Measurements from ENCODE around the gene EHD1. TPM values are rescaled to one million over a fixed set of nuclear protein-coding genes. Genes with fewer than 3 reads are reported as not detected.

EHD1 gene
- total RNA-seq = 39.0 TPM

DNA sequence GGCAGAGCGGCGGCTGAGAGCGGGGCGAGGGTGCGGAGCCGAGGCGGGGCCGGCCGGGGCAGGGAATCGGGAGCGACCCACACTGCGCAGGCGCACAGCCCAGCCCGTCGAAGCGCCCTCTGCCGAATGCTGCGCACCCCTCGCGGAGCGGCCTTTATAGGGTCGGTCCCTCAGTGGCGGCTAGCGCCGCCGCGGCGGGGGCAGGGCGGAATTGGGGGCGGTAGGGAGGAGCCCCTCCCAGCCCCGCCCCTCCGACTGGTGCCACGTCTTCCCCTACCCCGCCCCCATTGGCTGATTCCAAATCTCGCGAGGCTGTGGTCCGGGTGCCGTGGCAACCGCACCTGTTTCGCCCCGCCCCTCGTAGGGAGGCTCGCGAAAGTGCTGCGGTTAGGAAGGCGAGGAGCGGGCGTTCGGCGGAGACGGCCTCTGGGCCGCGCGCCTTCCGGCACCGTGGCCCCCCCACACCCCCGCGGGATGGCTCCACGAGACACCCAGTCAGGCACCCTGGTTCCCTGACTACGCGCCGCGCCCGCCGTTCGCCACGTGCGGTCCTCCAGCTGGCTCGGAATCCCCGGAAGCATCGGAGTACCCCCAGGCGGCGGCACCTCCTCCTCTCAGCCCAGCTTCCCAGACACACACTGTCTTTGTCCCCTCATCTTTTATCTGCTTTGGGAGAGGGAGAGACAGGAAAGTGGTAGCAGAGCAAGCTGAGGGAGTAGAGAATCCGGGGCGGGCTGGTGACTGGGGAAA is at the start of gene EHD1:
Gene EHD1 (minus strand): TSS at position 128 of the 750 bp plus-strand sequence. CDS start 157 bp downstream, outside the sequence.

DNA sequence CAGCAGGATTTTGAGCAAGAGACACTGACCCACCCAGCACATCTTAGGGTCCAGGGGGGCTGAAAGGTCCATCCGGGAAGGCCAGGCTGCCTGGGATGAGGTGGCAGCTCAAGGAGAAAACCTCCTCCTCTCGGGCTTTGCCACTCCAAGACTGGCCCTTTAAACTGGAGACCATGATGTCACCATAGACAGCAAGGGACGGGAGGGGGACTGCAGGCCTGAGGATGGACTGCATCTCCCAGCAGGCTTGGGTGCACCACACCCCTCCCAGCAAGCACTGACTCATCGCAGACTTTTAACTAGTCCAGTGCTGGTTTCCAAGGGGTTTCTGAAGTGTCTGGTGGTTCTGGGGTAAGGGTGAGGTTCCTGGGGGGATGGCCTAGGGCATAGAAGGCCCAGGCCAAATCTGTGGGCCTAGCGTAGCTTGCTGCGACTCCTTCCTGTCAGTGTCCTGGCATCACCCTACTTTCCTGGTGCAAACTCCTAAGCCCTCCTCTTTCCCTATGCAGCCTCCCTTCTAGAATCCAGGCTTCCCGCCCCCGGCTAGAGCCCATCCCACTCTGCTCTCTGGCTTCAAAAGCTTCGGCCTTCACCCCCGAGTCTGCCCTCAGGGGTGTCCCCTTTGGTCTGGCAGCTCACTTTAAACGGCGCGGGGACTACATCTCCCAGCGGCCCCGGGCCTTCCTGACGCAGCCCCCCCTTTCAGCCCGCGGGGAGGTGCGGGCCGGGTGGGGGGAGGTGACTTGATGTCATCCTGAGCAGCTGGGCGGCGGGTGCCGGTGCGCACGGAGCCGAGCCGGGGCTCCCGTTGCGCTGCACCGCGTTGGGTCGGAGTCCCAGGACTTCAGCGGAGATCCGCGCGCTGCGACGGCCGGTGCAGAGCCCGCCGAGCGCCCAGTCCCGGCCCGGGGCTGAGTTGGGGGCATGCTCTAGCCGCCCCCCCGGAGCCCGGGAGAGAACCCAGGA is 45.8 kb upstream of the EHD1 start, which contains the start of gene PPP2R5B:
Gene PPP2R5B (plus strand): TSS at position 746 of the 966 bp plus-strand sequence. CDS start 1,046 bp downstream, outside the sequence.

DNA sequence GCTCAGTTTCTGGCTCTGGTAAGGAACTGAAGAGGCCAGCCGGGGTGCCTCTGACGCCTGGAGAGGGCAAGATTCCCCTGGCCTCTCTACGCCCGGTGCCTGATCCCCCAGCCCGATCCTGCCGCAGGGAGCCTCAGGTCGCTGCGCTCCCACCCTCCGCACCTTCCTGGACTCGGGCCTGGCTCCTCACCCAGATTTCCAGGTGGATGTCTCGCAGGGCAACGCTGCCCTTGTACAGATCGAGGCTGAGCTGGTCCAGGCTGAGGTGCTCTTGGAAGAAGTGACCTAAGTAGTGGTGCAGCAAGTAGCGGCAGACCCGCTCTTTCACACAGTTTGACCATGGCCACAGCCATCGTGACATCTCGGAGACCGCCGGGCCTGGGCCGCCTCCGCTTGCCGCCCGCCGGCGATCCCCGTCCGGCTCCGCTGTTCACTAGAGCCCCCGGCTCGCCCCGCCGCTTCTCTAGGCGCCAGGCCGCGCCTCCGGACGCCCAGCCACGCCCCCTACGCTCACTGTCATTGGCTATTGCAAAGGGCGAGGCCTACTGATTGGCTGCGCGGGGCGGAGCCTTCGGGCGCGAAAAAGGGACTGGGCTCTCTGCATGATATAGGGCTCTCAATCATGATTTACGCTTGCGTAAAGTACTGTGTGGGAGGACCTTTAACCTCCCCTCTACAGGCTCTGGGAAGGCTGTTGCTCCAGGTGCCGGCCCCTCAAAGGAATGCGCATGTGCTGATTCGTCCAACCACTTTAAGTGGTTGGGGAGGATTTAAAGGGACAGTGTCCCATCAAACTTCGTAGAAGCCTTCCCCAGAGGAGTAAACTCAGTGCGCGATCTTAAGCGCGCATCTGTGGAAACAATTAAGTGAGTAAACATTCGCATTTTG is 38.6 kb upstream of the EHD1 start, which contains the start of gene ATG2A:
Gene ATG2A (minus strand): TSS at position 435 of the 888 bp plus-strand sequence. CDS start 74 bp downstream, at position 361.

DNA sequence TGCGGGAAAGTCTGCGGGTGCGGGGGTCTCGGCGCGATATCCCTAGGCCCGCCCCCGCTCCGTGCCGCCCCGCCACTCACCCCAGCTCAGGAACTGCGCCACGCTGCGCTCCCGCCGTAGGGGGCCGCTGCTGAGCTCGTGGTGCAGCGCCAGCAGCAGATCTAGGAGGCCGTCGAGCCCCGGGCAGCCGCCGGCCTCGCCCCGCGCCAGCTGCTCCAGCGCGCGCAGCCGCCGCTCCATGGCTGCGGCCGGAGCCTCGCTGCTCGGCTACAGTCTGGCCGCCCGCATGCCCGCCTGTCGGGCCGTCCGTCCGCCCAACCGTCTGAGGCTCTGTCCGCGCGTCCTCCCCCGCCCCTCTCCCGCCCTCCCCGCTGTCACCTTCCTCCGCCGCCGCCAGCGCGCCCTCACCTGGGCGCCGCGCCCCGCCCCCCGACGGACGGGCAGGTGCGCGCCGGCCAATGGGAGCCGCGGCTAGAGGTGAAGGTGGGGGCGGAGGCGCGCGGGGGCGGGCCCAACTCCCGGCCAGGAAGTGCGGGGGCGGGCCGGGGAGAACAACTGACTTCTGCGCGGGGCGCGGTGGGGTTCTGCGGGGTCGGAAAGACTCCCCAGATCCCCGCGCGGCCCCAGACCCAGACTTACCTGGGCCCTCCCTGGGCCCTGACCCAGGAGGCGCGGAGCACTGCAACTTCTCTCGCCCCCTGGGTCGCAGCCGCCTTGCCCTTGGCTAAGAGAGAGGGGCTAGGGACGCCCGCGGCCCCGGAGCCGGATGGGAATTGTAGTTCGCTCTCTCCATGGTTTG is 33.9 kb downstream of the EHD1 start, which contains the start of gene CDC42BPG:
Gene CDC42BPG (minus strand): TSS at position 324 of the 799 bp plus-strand sequence. CDS start 84 bp downstream, at position 240.

DNA sequence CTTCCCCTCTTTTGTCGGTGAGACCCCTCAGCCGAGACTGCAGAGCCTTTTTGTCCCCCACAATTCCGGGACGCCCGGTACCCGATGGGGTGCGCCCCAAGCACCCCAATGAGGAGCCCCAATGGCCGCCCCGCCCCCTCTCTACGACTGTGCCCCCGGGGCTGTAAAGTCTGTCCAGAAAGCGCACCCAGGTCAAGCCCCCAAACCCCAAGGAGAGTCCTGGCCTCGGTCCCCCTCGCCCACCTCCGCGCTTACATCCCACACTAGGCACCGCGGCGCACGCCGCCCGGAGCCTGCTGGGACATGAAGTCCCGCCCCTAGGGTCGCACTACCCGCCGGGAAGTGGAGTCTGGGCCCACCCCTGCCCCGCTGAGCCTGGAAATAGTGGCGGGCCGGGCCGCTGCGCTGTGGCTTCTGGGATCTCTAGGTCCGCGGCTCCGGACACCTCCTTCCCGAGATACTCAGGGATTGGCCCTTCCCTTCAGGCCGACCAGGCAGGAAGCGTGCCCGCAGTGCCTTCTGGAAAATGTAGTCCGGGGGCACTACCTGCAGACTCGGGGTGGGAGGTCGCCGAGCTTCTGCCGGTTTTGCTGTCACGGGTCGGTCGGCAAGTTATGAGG is 68.0 kb downstream of the EHD1 start, which contains the start of gene MEN1:
Gene MEN1 (minus strand): TSS at position 281 of the 620 bp plus-strand sequence. CDS start 442 bp downstream, outside the sequence.

DNA sequence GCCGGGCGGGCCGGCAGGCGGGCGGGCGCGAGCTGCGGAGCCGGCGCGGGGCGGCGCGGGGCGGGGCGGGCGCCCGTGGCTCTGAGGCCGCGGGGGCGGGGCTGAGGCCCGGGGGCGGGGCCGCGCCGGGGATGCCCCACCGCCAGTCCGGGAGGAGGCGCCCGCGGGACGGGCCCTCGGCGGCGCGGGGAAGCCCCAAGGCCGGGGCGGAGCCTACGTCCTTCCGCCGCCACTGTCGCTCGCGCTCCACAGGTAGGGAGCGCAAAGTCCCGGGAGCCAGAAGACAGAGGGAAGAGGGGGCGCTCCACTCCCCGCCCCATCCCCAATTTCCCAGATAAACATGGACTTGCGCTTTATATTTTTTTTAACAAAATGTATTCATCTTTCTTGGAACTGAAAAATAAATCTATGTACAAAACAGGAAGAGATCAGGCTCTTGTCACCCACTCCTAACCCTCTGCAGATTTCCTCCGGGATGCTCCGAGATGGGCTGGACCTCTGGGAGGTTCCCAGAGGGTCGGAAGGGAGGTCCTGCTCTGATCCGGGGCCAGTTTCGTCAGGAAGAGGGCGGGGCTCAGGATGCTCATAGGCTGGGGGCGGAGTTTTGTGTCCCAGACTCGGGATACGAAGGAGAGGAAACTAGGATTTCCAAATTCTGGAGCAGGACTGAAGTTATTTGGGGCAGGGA is 75.1 kb downstream of the EHD1 start, which contains the start of gene MAP4K2:
Gene MAP4K2 (minus strand): TSS at position 57 of the 688 bp plus-strand sequence. CDS start 65 bp downstream, outside the sequence.

Small RNA genes lying within 50 kb of the gene (small RNA-seq; reads per million reads assigned to genes)
- gene MIR6749 (not detected), gene MIR6750 (not detected)

Other genes starting within 250 kb of the EHD1 start
- 397 TPM for gene NRXN2, start 155.4 kb downstream of the EHD1 start, total RNA-seq
- gene RASGRP2, start 134.5 kb downstream of the EHD1 start, total RNA-seq = 54.2 TPM
- gene PYGM, start 118.6 kb downstream of the EHD1 start, total RNA-seq = 2.3 TPM
- gene SF1, start 100.1 kb downstream of the EHD1 start, total RNA-seq = 75.2 TPM
- gene MAP4K2, start 75.4 kb downstream of the EHD1 start, total RNA-seq = 17.1 TPM
- gene MEN1, start 68.1 kb downstream of the EHD1 start, total RNA-seq = 18.0 TPM
- 2.1 TPM for gene CDC42BPG, start 34.0 kb downstream of the EHD1 start, total RNA-seq
- gene ATG2A, start 38.6 kb upstream of the EHD1 start, total RNA-seq = 9.9 TPM
- 39.7 TPM for gene PPP2R5B, start 46.1 kb upstream of the EHD1 start, total RNA-seq
- not detected for gene GPHA2, start 57.3 kb upstream of the EHD1 start, total RNA-seq
- gene MAJIN, start 93.5 kb upstream of the EHD1 start, total RNA-seq = not detected
- not detected for gene BATF2, start 118.3 kb upstream of the EHD1 start, total RNA-seq
- 73.4 TPM for gene ARL2, start 135.5 kb upstream of the EHD1 start, total RNA-seq
- 16.4 TPM for gene SNX15, start 148.8 kb upstream of the EHD1 start, total RNA-seq
- gene SAC3D1, start 162.6 kb upstream of the EHD1 start, total RNA-seq = 6.9 TPM
- 4.2 TPM for gene NAALADL1, start 179.9 kb upstream of the EHD1 start, total RNA-seq
- 2.3 TPM for gene CDCA5, start 205.4 kb upstream of the EHD1 start, total RNA-seq
- gene ZFPL1, start 205.6 kb upstream of the EHD1 start, total RNA-seq = 15.7 TPM
- gene VPS51, start 217.6 kb upstream of the EHD1 start, total RNA-seq = 125 TPM
- 81.4 TPM for gene TM7SF2, start 233.3 kb upstream of the EHD1 start, total RNA-seq
- 6.9 TPM for gene ZNHIT2, start 239.1 kb upstream of the EHD1 start, total RNA-seq
- gene FAU, start 243.5 kb upstream of the EHD1 start, total RNA-seq = 229 TPM
- 39.7 TPM for gene MRPL49, start 243.7 kb upstream of the EHD1 start, total RNA-seq

All from diencephalon (tissue), 1 donor.